NCI-H82 treated with DMSO at 0.1 percent for 48 hours (cell line): ENCODE measurements around the gene GOT2.
"Not testable (repeated sequence)": the region's sequence is repeated elsewhere in the genome, so short reads cannot be mapped to it uniquely, and the experiment has no call there.

Experiments used
- DNase-seq: peaks from one replicate; lab custom pipeline; 2025; ENCODE audit not compliant: unreplicated experiment; lab: John Stamatoyannopoulos, UW

Gene GOT2

GRCh38 chr16:58733671-58734458, at the start of gene GOT2:
Gene GOT2, minus strand, starts transcription at chr16:58734316. Its CDS starts 88 bp downstream, at chr16:58734228.
- DNase-seq = peak; percentile 65

- DNase-seq = not testable (repeated sequence)
Observed at GRCh38 chr16:58779291-58779690, 45.2 kb upstream of the GOT2 start.

GRCh38 chr16:58773870-58774269, 39.8 kb upstream of the GOT2 start:
- DNase-seq = no peak

- no peak for DNase-seq
Observed at GRCh38 chr16:58768145-58768544, 34.0 kb upstream of the GOT2 start.

GRCh38 chr16:58767581-58767980, 33.5 kb upstream of the GOT2 start:
- DNase-seq = no peak

GRCh38 chr16:58756650-58757332, 22.7 kb upstream of the GOT2 start:
- no peak for DNase-seq

GRCh38 chr16:58755989-58756649, 22.0 kb upstream of the GOT2 start:
- peak; percentile 62 for DNase-seq

- no peak for DNase-seq
Observed at GRCh38 chr16:58753711-58754134, 19.6 kb upstream of the GOT2 start.

- no peak for DNase-seq
Observed at GRCh38 chr16:58744497-58744896, 10.4 kb upstream of the GOT2 start.

GRCh38 chr16:58741976-58742375, 7.9 kb upstream of the GOT2 start:
- no peak for DNase-seq

- DNase-seq = no peak
Observed at GRCh38 chr16:58741166-58741565, 7.0 kb upstream of the GOT2 start.

- no peak for DNase-seq
Observed at GRCh38 chr16:58738672-58739296, 4.7 kb upstream of the GOT2 start.

- DNase-seq = not testable (repeated sequence)
Observed at GRCh38 chr16:58736341-58736740, 2.2 kb upstream of the GOT2 start.

- DNase-seq = no peak
Observed at GRCh38 chr16:58734459-58734787, 307 bp upstream of the GOT2 start.

- DNase-seq = no peak
Observed at GRCh38 chr16:58733248-58733670, 857 bp downstream of the GOT2 start.

GRCh38 chr16:58732545-58733247, 1.4 kb downstream of the GOT2 start:
- peak; percentile 2 for DNase-seq

- DNase-seq = no peak
Observed at GRCh38 chr16:58730724-58731370, 3.3 kb downstream of the GOT2 start.

- DNase-seq = no peak
Observed at GRCh38 chr16:58727796-58728568, 6.1 kb downstream of the GOT2 start.

- DNase-seq = no peak
Observed at GRCh38 chr16:58727028-58727781, 6.9 kb downstream of the GOT2 start.
